ENCODE results near the gene KY. TPM values are rescaled to one million over a fixed set of nuclear protein-coding genes. Genes with fewer than 3 reads are reported as not detected.
A peak's percentile ranks its signal among the peaks of the same experiment; 100 is the strongest.

Gene KY
- total and polyA plus RNA-seq, 7 experiments from 2014 or later, result not detected

GRCh38 chr3:134608771-134609435 lies 41.9 kb downstream of the KY start:
- Histone ChIP-seq H3K36me3 (ENCODE audit: control insufficient read depth in 2 of 3, insufficient read depth in 3 of 3, low read length in 3 of 3) (no peaks in the 10 kb centered on the region), H3K9me3 (ENCODE audit: control insufficient read depth in 2 of 3, low read length in 3 of 3) (no peaks in the 10 kb centered on the region), H3K4me3 (ENCODE audit: low read length) (no peak overlapping the region), H3K27me3 (ENCODE audit: control insufficient read depth in 2 of 2, insufficient read depth in 2 of 2, low read length in 2 of 2) (no peaks in the 10 kb centered on the region), H3K4me1 (ENCODE audit: control insufficient read depth in 2 of 2, insufficient read depth in 2 of 2, low read length in 2 of 2) (no peaks in the 10 kb centered on the region), H3K27ac (ENCODE audit: low read depth, low read length) (no peak overlapping the region)
- ChIA-PET CTCF (interaction anchor here (0.8 kb wide), 1 partner anchor 11 kb away, joined by 3 read pairs; no protein-coding TSS in a partner anchor), POLR2A (no interaction called here)
- H3K36me3 Mint-ChIP-seq, result no peaks in the 10 kb centered on the region
- H3K4me3 Mint-ChIP-seq, result no peak overlapping the region
- no peaks in the 10 kb centered on the region for H3K9me3 Mint-ChIP-seq
- ATAC-seq (no peak), DNase-seq (no peak)
- intact Hi-C loops (cut with micrococcal nuclease), result no loop called here
- H3K27me3 Mint-ChIP-seq, result peaks cover 4 to 32% (median 14%) of the 10 kb centered on the region in 5 donors
- H3K4me1 Mint-ChIP-seq, result peaks cover 0 to 4% (median 0%) of the 10 kb centered on the region in 7 donors
- H3K27ac Mint-ChIP-seq, result no peak overlapping the region

GRCh38 chr3:134608023-134608770 lies 42.6 kb downstream of the KY start:
- H3K36me3 Mint-ChIP-seq, result no peaks in the 10 kb centered on the region
- DNase-seq (no peak), ATAC-seq (no peak)
- Histone ChIP-seq H3K9me3 (ENCODE audit: control insufficient read depth in 2 of 3, low read length in 3 of 3) (no peaks in the 10 kb centered on the region), H3K4me1 (ENCODE audit: control insufficient read depth in 2 of 2, insufficient read depth in 2 of 2, low read length in 2 of 2) (no peaks in the 10 kb centered on the region), H3K4me3 (ENCODE audit: low read length) (no peak overlapping the region), H3K27me3 (ENCODE audit: control insufficient read depth in 2 of 2, insufficient read depth in 2 of 2, low read length in 2 of 2) (no peaks in the 10 kb centered on the region), H3K36me3 (ENCODE audit: control insufficient read depth in 2 of 3, insufficient read depth in 3 of 3, low read length in 3 of 3) (no peaks in the 10 kb centered on the region), H3K27ac (ENCODE audit: low read depth, low read length) (no peak overlapping the region)
- ChIA-PET CTCF (interaction anchor here (0.8 kb wide), 1 partner anchor 11 kb away, joined by 3 read pairs; no protein-coding TSS in a partner anchor), POLR2A (no interaction called here)
- intact Hi-C loops (cut with micrococcal nuclease), result no loop called here
- peaks cover 4 to 32% (median 14%) of the 10 kb centered on the region in 5 donors for H3K27me3 Mint-ChIP-seq
- no peak overlapping the region for H3K4me3 Mint-ChIP-seq
- H3K27ac Mint-ChIP-seq, result no peak overlapping the region
- H3K4me1 Mint-ChIP-seq, result peaks cover 0 to 4% (median 0%) of the 10 kb centered on the region in 7 donors
- H3K9me3 Mint-ChIP-seq, result no peaks in the 10 kb centered on the region

- Mint-ChIP-seq H3K4me1 (peaks cover 0 to 4% (median 0%) of the 10 kb centered on the region in 7 donors), H3K27me3 (peaks cover 4 to 32% (median 14%) of the 10 kb centered on the region in 5 donors), H3K36me3 (no peaks in the 10 kb centered on the region), H3K9me3 (no peaks in the 10 kb centered on the region), H3K27ac (no peak overlapping the region), H3K4me3 (no peak overlapping the region)
- Histone ChIP-seq H3K4me1 (ENCODE audit: control insufficient read depth in 2 of 2, insufficient read depth in 2 of 2, low read length in 2 of 2) (no peaks in the 10 kb centered on the region), H3K27ac (ENCODE audit: low read depth, low read length) (no peak overlapping the region), H3K4me3 (ENCODE audit: low read length) (no peak overlapping the region), H3K9me3 (ENCODE audit: control insufficient read depth in 2 of 3, low read length in 3 of 3) (no peaks in the 10 kb centered on the region), H3K36me3 (ENCODE audit: control insufficient read depth in 2 of 3, insufficient read depth in 3 of 3, low read length in 3 of 3) (no peaks in the 10 kb centered on the region), H3K27me3 (ENCODE audit: control insufficient read depth in 2 of 2, insufficient read depth in 2 of 2, low read length in 2 of 2) (no peaks in the 10 kb centered on the region)
- intact Hi-C loops (cut with micrococcal nuclease), result no loop called here
- DNase-seq (no peak), ATAC-seq (no peak)
- ChIA-PET POLR2A (no interaction called here), CTCF (no interaction called here)
Observed at GRCh38 chr3:134607054-134608022, 43.5 kb downstream of the KY start.

GRCh38 chr3:134606033-134607025 lies 44.5 kb downstream of the KY start:
- no peak overlapping the region for H3K27ac Mint-ChIP-seq
- DNase-seq (no peak), ATAC-seq (peak; percentile 23)
- ChIA-PET POLR2A (no interaction called here), CTCF (no interaction called here)
- H3K27ac ChIP-seq (ENCODE audit: low read depth, low read length), result no peak overlapping the region
- no peaks in the 10 kb centered on the region for H3K36me3 ChIP-seq (ENCODE audit: control insufficient read depth in 2 of 3, insufficient read depth in 3 of 3, low read length in 3 of 3)
- no peaks in the 10 kb centered on the region for H3K4me1 ChIP-seq (ENCODE audit: control insufficient read depth in 2 of 2, insufficient read depth in 2 of 2, low read length in 2 of 2)
- H3K27me3 ChIP-seq (ENCODE audit: control insufficient read depth in 2 of 2, insufficient read depth in 2 of 2, low read length in 2 of 2), result no peaks in the 10 kb centered on the region
- no peaks in the 10 kb centered on the region for H3K9me3 Mint-ChIP-seq
- H3K4me1 Mint-ChIP-seq, result peaks cover 0 to 3% (median 0%) of the 10 kb centered on the region in 7 donors
- H3K27me3 Mint-ChIP-seq, result peaks cover 4 to 34% (median 14%) of the 10 kb centered on the region in 5 donors
- intact Hi-C loops (cut with micrococcal nuclease), result no loop called here
- H3K4me3 ChIP-seq (ENCODE audit: low read length), result no peak overlapping the region
- peak overlapping the region in 1 of 10 donors; percentile 27 for H3K4me3 Mint-ChIP-seq
- no peaks in the 10 kb centered on the region for H3K36me3 Mint-ChIP-seq
- H3K9me3 ChIP-seq (ENCODE audit: control insufficient read depth in 2 of 3, low read length in 3 of 3), result no peaks in the 10 kb centered on the region

GRCh38 chr3:134605556-134605955 lies 45.3 kb downstream of the KY start:
- DNase-seq (no peak), ATAC-seq (peak; percentile 10)
- POLR2A ChIA-PET, result no interaction called here
- Histone ChIP-seq H3K27ac (ENCODE audit: low read depth, low read length) (no peak overlapping the region), H3K27me3 (ENCODE audit: control insufficient read depth in 2 of 2, insufficient read depth in 2 of 2, low read length in 2 of 2) (no peaks in the 10 kb centered on the region), H3K4me1 (ENCODE audit: control insufficient read depth in 2 of 2, insufficient read depth in 2 of 2, low read length in 2 of 2) (no peaks in the 10 kb centered on the region), H3K4me3 (ENCODE audit: low read length) (no peak overlapping the region), H3K36me3 (ENCODE audit: control insufficient read depth in 2 of 3, insufficient read depth in 3 of 3, low read length in 3 of 3) (no peaks in the 10 kb centered on the region), H3K9me3 (ENCODE audit: control insufficient read depth in 2 of 3, low read length in 3 of 3) (no peaks in the 10 kb centered on the region)
- CTCF ChIA-PET, result no interaction called here
- H3K27me3 Mint-ChIP-seq, result peaks cover 6 to 41% (median 14%) of the 10 kb centered on the region in 5 donors
- H3K36me3 Mint-ChIP-seq, result no peaks in the 10 kb centered on the region
- no peak overlapping the region for H3K27ac Mint-ChIP-seq
- no peaks in the 10 kb centered on the region for H3K9me3 Mint-ChIP-seq
- no peak overlapping the region for H3K4me3 Mint-ChIP-seq
- intact Hi-C loops (cut with micrococcal nuclease), result no loop called here
- peaks cover 0 to 6% (median 5%) of the 10 kb centered on the region in 7 donors for H3K4me1 Mint-ChIP-seq
